Brain microvascular endothelial cell (primary cell): ENCODE data around the gene BCL7C.
"Not testable (repeated sequence)": the region's sequence is repeated elsewhere in the genome, so short reads cannot be mapped to it uniquely, and the experiment has no call there.

Source experiments
- DNase-seq: peaks from one replicate; pipeline ENCODE4 v3.0.0-alpha.2; 2020
- H3K27ac ChIP-seq: fragments of 250-450 bp; sonication (Bioruptor Pico); 2 replicates; pipeline ENCODE4 v1.5.1; 2020; ENCODE audit warnings: mild to moderate bottlenecking, moderate library complexity
- H3K27me3 ChIP-seq: fragments of 250-450 bp; sonication (Bioruptor Pico); replicated peaks from 2 replicates; pipeline ENCODE4 v1.5.1; 2020; ENCODE audit warnings: mild to moderate bottlenecking
- H3K36me3 ChIP-seq: fragments of 250-450 bp; sonication (Bioruptor Pico); replicated peaks from 2 replicates; pipeline ENCODE4 v1.5.1; 2020; ENCODE audit warnings: mild to moderate bottlenecking
- H3K4me3 ChIP-seq: 2 replicates; pipeline ENCODE4 v1.5.1; 2011; ENCODE audit warnings: low read depth, mild to moderate bottlenecking, control low read depth, low read length, moderate library complexity
- CTCF ChIP-seq: IDR thresholded peaks from 2 replicates; pipeline ENCODE4 v1.5.1; 2011; ENCODE audit warnings: low read depth, mild to moderate bottlenecking, moderate library complexity, low read length, control low read depth, inconsistent platforms; ENCODE audit errors: missing control alignments
- in situ Hi-C: cut with HindIII; loops from 2 replicates; pipeline ENCODE4 v1.10.0; 2017; ENCODE audit warnings: low sequenced_read_pairs, low pct_ligation_motif_present

Gene BCL7C

GRCh38 chr16:30874244-30874820, 19.5 kb downstream of the BCL7C start:
- in situ Hi-C loops = no loop called here
- Histone ChIP-seq H3K4me3 (peak overlapping the region; percentile 91), H3K27me3 (no peaks in the 10 kb centered on the region), H3K36me3 (no peaks in the 10 kb centered on the region), H3K27ac (peak overlapping the region; percentile 81)
- DNase-seq = no peak
- TF ChIP-seq CTCF = no peak

GRCh38 chr16:30870904-30871303, 23.0 kb downstream of the BCL7C start:
- no peak for TF ChIP-seq CTCF

GRCh38 chr16:30867747-30868146, 26.1 kb downstream of the BCL7C start:
- no peak overlapping the region for H3K4me3 ChIP-seq
- H3K27me3 ChIP-seq = no peaks in the 10 kb centered on the region
- H3K27ac ChIP-seq = no peak overlapping the region
- DNase-seq = no peak
- no peaks in the 10 kb centered on the region for H3K36me3 ChIP-seq
- TF ChIP-seq CTCF = peak; percentile 51
- in situ Hi-C loops = no loop called here

More at GRCh38 chr16:30870904-30871303, 23.0 kb downstream of the BCL7C start:
- no peaks in the 10 kb centered on the region for H3K27me3 ChIP-seq
- H3K27ac ChIP-seq = no peak overlapping the region
- in situ Hi-C loops = no loop called here
- no peaks in the 10 kb centered on the region for H3K36me3 ChIP-seq
- no peak overlapping the region for H3K4me3 ChIP-seq
- no peak for DNase-seq

- H3K4me3 ChIP-seq = no peak overlapping the region
- no peaks in the 10 kb centered on the region for H3K36me3 ChIP-seq
- H3K27ac ChIP-seq = no peak overlapping the region
- in situ Hi-C loops = no loop called here
- no peak for TF ChIP-seq CTCF
- H3K27me3 ChIP-seq = no peaks in the 10 kb centered on the region
- no peak for DNase-seq
These were observed 27.8 kb downstream of the BCL7C start for GRCh38 chr16:30866031-30866430.

GRCh38 chr16:30863178-30863577, 30.7 kb downstream of the BCL7C start:
- in situ Hi-C loops, H3K4me3 ChIP-seq, H3K27ac ChIP-seq, H3K27me3 ChIP-seq, DNase-seq, H3K36me3 ChIP-seq: not testable (repeated sequence)

GRCh38 chr16:30860729-30861128, 33.1 kb downstream of the BCL7C start:
- H3K4me3 ChIP-seq, in situ Hi-C loops, H3K36me3 ChIP-seq, DNase-seq, H3K27me3 ChIP-seq, H3K27ac ChIP-seq: not testable (repeated sequence)

- Histone ChIP-seq H3K27ac (no peak overlapping the region), H3K4me3 (no peak overlapping the region), H3K36me3 (no peaks in the 10 kb centered on the region), H3K27me3 (no peaks in the 10 kb centered on the region)
- in situ Hi-C loops = no loop called here
- no peak for DNase-seq
- TF ChIP-seq CTCF = no peak
These were observed 35.0 kb downstream of the BCL7C start for GRCh38 chr16:30858829-30859423.
